Measurements from ENCODE around the gene GRM4.

GRM4 gene

DNA sequence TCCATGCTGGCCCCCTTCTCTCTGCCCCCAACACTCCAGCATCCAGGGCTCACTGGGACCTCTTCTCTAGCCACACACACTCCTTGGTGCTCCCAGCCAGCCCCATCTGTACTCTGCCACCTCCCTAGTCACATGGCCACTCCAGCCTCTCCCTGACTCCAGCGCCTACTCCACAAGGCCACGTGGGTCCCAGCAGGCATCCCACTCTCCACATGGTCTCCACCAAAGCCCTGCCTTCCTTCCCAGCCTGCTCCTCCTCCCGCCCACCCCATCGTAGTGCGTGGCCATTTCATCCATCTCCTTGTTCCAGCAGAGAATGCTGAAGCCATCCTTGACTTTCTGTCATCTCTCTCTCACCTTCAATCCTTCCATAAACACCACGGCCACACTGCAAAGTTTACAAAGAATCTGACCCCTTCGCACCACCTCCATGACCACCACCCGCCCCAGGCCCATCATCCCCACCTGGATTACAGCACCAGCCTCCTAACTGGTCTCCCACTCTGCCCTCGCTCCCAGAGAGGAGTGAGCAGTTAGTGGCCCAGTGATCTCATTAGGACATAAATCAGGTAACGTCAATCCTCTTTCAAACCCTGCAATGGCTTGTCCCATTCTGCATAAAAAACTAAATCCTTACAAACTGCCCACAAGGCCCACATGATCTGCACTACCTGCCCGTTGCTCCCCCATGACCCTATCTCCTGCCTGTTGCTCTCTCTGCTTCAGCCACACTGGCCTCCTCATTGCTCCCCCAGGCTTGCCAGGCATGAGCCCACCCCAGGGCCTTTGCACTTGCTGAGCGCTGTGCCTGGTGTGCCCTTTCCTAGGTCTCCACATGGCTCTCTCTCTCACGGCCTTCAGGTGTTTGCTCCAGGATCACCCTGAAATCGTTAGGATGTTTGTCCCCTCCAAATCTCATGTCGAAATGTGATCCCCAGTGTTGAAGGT, 96.2 kb downstream of the GRM4 start:
- intact Hi-C loops (cut with DNase I; ENCODE audit: low total_unique reads) = no loop called here
- DNase-seq = no peak
- TF ChIP-seq, protein P1, sequence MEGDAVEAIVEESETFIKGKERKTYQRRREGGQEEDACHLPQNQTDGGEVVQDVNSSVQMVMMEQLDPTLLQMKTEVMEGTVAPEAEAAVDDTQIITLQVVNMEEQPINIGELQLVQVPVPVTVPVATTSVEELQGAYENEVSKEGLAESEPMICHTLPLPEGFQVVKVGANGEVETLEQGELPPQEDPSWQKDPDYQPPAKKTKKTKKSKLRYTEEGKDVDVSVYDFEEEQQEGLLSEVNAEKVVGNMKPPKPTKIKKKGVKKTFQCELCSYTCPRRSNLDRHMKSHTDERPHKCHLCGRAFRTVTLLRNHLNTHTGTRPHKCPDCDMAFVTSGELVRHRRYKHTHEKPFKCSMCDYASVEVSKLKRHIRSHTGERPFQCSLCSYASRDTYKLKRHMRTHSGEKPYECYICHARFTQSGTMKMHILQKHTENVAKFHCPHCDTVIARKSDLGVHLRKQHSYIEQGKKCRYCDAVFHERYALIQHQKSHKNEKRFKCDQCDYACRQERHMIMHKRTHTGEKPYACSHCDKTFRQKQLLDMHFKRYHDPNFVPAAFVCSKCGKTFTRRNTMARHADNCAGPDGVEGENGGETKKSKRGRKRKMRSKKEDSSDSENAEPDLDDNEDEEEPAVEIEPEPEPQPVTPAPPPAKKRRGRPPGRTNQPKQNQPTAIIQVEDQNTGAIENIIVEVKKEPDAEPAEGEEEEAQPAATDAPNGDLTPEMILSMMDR (IDR thresholded peaks at IDR 0.05) = no peak

DNA sequence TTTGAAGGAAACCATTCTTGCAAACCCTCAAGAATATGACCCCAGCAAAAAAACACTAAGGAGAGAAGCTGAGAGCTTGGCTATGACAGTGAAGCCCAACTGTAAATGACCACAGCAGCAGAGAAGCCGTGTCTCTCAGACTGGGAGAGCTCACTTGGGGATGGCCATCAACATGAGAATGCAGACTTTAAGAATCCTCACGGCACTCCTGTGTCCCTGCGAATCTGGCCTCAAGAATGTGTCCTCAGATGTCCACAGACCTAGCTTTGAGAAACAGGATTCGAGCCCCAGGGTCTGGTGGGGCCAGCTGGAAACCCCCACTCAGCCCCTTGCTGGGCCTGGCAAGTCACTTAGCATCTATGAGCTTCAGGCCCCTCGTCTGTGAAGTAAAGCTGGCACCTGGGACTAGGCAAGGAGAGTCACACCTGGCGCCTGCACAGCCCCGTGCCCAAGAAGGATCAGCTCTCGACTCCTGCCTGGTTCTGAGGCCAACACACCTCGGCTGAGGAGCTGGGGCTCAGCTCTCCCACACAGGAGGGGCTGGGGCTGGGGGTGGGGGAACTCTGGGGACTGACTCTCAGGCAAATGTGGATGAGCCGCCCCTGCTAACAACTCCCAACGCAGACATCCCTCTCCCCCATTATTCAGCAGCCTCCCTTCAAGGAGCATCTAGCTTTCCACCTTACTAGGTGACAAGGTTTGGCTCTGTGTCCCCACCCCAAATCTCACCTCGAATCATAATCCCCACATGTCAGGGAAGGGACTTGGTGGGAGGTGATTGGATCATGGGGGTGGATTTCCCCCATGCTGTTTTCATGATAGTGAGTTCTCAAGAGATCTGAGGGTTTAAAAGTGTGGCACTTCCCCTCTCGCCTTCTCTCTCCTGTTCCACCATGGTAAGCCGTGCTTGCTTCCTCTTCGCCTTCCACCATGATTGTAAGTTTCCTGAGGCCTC, 97.7 kb downstream of the GRM4 start:
- TF ChIP-seq, protein P1 (IDR thresholded peaks at IDR 0.05) = no peak
- DNase-seq = no peak
- Histone ChIP-seq H3K4me3 (no peak overlapping the region), H3K27me3 (peaks cover 0 to 61% of the 10 kb centered on the region in 2 donors), H3K27ac (no peak overlapping the region), H3K4me1 (no peaks in the 10 kb centered on the region), H3K36me3 (no peaks in the 10 kb centered on the region), H3K9me3 (no peaks in the 10 kb centered on the region)
- intact Hi-C loops (cut with DNase I; ENCODE audit: low total_unique reads) = no loop called here

More for the DNA sequence above, 96.2 kb downstream of the GRM4 start:
- Histone ChIP-seq H3K4me1 (no peaks in the 10 kb centered on the region), H3K27ac (no peak overlapping the region), H3K4me3 (no peak overlapping the region), H3K36me3 (no peaks in the 10 kb centered on the region), H3K27me3 (peaks cover 0 to 66% of the 10 kb centered on the region in 2 donors), H3K9me3 (no peaks in the 10 kb centered on the region)

DNA sequence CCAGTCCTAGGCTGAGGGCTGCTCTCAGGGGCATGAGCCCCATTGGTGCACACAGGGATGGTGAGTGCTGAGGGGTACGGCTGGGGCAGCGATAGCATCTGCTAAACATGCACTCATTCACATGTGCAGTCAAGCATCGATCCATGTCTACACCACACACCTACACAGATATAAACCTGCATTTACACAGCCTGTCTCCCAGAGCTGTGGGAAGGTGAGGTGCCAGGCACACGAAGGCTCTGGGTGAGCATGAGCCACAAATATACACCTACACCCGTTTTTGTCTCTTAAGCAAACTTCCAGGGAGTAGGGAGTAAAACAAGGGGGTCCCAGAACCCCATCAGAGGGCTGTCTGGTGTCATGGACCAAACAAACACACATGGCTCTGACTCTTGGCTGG, 99.3 kb downstream of the GRM4 start:
- DNase-seq = no peak
- Histone ChIP-seq H3K4me1 (no peaks in the 10 kb centered on the region), H3K27ac (no peak overlapping the region), H3K27me3 (peaks cover 0 to 60% of the 10 kb centered on the region in 2 donors), H3K36me3 (no peaks in the 10 kb centered on the region), H3K9me3 (no peaks in the 10 kb centered on the region), H3K4me3 (no peak overlapping the region)
- TF ChIP-seq, protein P1 (IDR thresholded peaks at IDR 0.05) = no peak
- intact Hi-C loops (cut with DNase I; ENCODE audit: low total_unique reads) = no loop called here

DNA sequence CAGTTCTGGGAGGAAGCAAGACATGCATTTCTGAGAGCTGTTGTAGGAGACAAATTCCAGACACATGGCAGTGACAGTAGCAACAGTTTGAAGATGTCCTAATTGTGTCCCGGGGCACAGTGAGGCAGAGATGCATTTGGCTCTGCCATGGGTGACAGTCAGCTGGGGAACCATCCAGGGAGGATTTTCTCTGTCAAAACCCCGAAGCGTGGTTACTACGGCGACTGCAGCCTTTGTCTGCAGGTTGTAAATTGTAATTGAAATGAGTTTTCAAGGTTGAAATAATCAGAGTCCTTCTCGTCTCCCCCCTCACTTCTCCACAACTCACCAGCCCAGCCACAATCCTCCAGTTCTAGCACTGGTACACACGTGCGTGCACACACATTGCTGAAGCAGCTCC, 100.1 kb downstream of the GRM4 start:
- intact Hi-C loops (cut with DNase I; ENCODE audit: low total_unique reads) = no loop called here
- peaks cover 0 to 60% of the 10 kb centered on the region in 2 donors for H3K27me3 ChIP-seq
- H3K36me3 ChIP-seq = no peaks in the 10 kb centered on the region
- H3K4me3 ChIP-seq = no peak overlapping the region
- H3K9me3 ChIP-seq = no peaks in the 10 kb centered on the region
- no peak overlapping the region for H3K27ac ChIP-seq
- TF ChIP-seq, protein P1 (IDR thresholded peaks at IDR 0.05) = no peak
- H3K4me1 ChIP-seq = no peaks in the 10 kb centered on the region
- no peak for DNase-seq

DNA sequence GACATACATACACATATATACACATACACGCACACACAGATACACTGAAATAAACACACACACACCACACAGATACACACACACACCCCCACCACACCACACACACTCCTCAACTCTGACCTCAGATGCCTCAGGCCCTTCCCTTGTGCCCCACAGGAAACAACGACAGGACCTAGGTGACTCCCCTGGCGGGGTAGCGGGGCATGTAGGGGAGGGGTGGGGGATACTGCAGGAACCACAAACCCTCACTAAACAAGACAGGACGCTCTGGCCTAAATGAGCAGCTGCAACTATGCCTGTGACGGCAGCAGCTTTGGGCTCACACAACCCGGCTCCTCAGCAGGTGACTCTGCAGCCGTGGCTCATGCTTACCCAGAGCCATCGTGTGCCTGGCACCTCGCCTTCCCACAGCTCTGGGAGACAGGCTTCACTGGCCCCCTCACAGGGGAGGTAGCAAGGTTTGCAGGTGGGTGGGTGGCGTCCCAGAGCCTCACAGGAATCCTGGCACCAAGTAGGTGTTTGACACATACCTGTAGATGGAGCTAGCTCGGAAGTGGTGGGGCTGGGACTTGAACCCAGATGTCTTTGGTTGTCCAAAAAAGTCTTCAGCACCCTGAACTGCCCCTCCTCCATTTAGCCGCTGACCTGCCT, 100.8 kb downstream of the GRM4 start:
- intact Hi-C loops (cut with DNase I; ENCODE audit: low total_unique reads) = no loop called here
- peaks cover 0 to 60% of the 10 kb centered on the region in 2 donors for H3K27me3 ChIP-seq
- DNase-seq = no peak

More for the DNA sequence above, 100.8 kb downstream of the GRM4 start:
- H3K36me3 ChIP-seq = no peaks in the 10 kb centered on the region
- no peak overlapping the region for H3K27ac ChIP-seq
- H3K4me1 ChIP-seq = no peaks in the 10 kb centered on the region
- no peaks in the 10 kb centered on the region for H3K9me3 ChIP-seq
- TF ChIP-seq, protein P1 (IDR thresholded peaks at IDR 0.05) = no peak
- H3K4me3 ChIP-seq = no peak overlapping the region
